Stimulated activated CD8-positive, alpha-beta memory T cell treated with anti-CD3 and anti-CD28 coated beads, Interleukin-4, amount 100 ng/mL, for 24 hours (primary cell): ENCODE data around the gene HMCN1.

Experiments used
- DNase-seq: peaks from one replicate; pipeline ENCODE4 v3.0.0-alpha.2; 2020; ENCODE audit warnings: low read depth

Gene HMCN1

GRCh38 chr1:186091222-186091720 lies 357.1 kb downstream of the HMCN1 start:
- DNase-seq: no peak

GRCh38 chr1:186093437-186093836 lies 359.2 kb downstream of the HMCN1 start:
- no peak for DNase-seq

GRCh38 chr1:186094172-186094571 lies 360.0 kb downstream of the HMCN1 start:
- DNase-seq: no peak

GRCh38 chr1:186099336-186100104 lies 365.3 kb downstream of the HMCN1 start:
- DNase-seq: no peak

- no peak for DNase-seq
These were observed 367.9 kb downstream of the HMCN1 start for GRCh38 chr1:186102107-186102506.

- no peak for DNase-seq
These were observed 368.5 kb downstream of the HMCN1 start for GRCh38 chr1:186102547-186103148.

- no peak for DNase-seq
These were observed 370.3 kb downstream of the HMCN1 start for GRCh38 chr1:186104459-186104858.

GRCh38 chr1:186112280-186112679 lies 378.1 kb downstream of the HMCN1 start:
- no peak for DNase-seq

- DNase-seq: no peak
These were observed 379.3 kb downstream of the HMCN1 start for GRCh38 chr1:186113461-186113860.

- no peak for DNase-seq
These were observed 384.5 kb downstream of the HMCN1 start for GRCh38 chr1:186118724-186119123.

- DNase-seq: no peak
These were observed 388.6 kb downstream of the HMCN1 start for GRCh38 chr1:186122837-186123236.

GRCh38 chr1:186125035-186125434 lies 390.8 kb downstream of the HMCN1 start:
- DNase-seq: no peak

- no peak for DNase-seq
These were observed 391.3 kb downstream of the HMCN1 start for GRCh38 chr1:186125511-186125910.

- no peak for DNase-seq
These were observed 395.6 kb downstream of the HMCN1 start for GRCh38 chr1:186129758-186130157.

GRCh38 chr1:186139115-186139514 lies 404.9 kb downstream of the HMCN1 start:
- DNase-seq: no peak

- DNase-seq: no peak
These were observed 405.5 kb downstream of the HMCN1 start for GRCh38 chr1:186139701-186140100.

- DNase-seq: no peak
These were observed 408.0 kb downstream of the HMCN1 start for GRCh38 chr1:186142159-186142558.

- DNase-seq: no peak
These were observed 408.7 kb downstream of the HMCN1 start for GRCh38 chr1:186142916-186143315.

- no peak for DNase-seq
These were observed 409.3 kb downstream of the HMCN1 start for GRCh38 chr1:186143481-186143880.

GRCh38 chr1:186144505-186144904 lies 410.3 kb downstream of the HMCN1 start:
- no peak for DNase-seq

- DNase-seq: no peak
These were observed 412.8 kb downstream of the HMCN1 start for GRCh38 chr1:186146974-186147373.

- DNase-seq: no peak
These were observed 415.4 kb downstream of the HMCN1 start for GRCh38 chr1:186149591-186149990.

GRCh38 chr1:186152227-186152619 lies 418.0 kb downstream of the HMCN1 start:
- no peak for DNase-seq
